Anterior cingulate cortex (tissue), 58 donors: ENCODE data around the gene ZFP1.

Experiments used
- DNase-seq, 58 donors: peaks; one replicate each; lab custom pipeline; 2025; lab: John Stamatoyannopoulos, UW

Gene ZFP1

GRCh38 chr16:75143941-75144340 is 4.4 kb upstream of the ZFP1 start:
- no peak for DNase-seq

- DNase-seq, result no peak
Observed at GRCh38 chr16:75147968-75148310, 385 bp upstream of the ZFP1 start.

GRCh38 chr16:75151798-75152197 is 3.5 kb downstream of the ZFP1 start:
- no peak for DNase-seq

- DNase-seq, result no peak
Observed at GRCh38 chr16:75152635-75153034, 4.3 kb downstream of the ZFP1 start.

GRCh38 chr16:75160386-75160785 is 12.1 kb downstream of the ZFP1 start:
- DNase-seq, result no peak

GRCh38 chr16:75169899-75170405 is 21.6 kb downstream of the ZFP1 start:
- DNase-seq, result no peak

GRCh38 chr16:75172578-75172977 is 24.3 kb downstream of the ZFP1 start:
- no peak for DNase-seq

- DNase-seq, result no peak
Observed at GRCh38 chr16:75175074-75175473, 26.8 kb downstream of the ZFP1 start.

- DNase-seq, result no peak
Observed at GRCh38 chr16:75176926-75177325, 28.6 kb downstream of the ZFP1 start.

- DNase-seq, result no peak
Observed at GRCh38 chr16:75179208-75179607, 30.9 kb downstream of the ZFP1 start.

GRCh38 chr16:75181630-75182029 is 33.3 kb downstream of the ZFP1 start:
- DNase-seq, result no peak

- DNase-seq, result no peak
Observed at GRCh38 chr16:75188832-75189477, 40.6 kb downstream of the ZFP1 start.

GRCh38 chr16:75189638-75190245 is 41.4 kb downstream of the ZFP1 start:
- DNase-seq, result no peak

- no peak for DNase-seq
Observed at GRCh38 chr16:75192606-75193264, 44.4 kb downstream of the ZFP1 start.

- no peak for DNase-seq
Observed at GRCh38 chr16:75193265-75193650, 44.9 kb downstream of the ZFP1 start.

GRCh38 chr16:75193730-75194444 is 45.6 kb downstream of the ZFP1 start:
- DNase-seq, result no peak

- DNase-seq, result no peak
Observed at GRCh38 chr16:75195811-75196790, 47.8 kb downstream of the ZFP1 start.

- DNase-seq, result no peak
Observed at GRCh38 chr16:75196836-75197235, 48.5 kb downstream of the ZFP1 start.

GRCh38 chr16:75197522-75198134 is 49.3 kb downstream of the ZFP1 start:
- no peak for DNase-seq
